Memory B cell (primary cell): ENCODE data around the gene PDE6A.

ENCODE experiments used
- ATAC-seq: fragments of 150-1000 bp; cut with Tn5 transposase; 2 replicates; pipeline ENCODE4 v1.10.0; 2021; ENCODE audit warnings: low read depth, mild to moderate bottlenecking, moderate library complexity
- DNase-seq, 2 donors: peaks; one replicate each; pipeline ENCODE4 v3.0.0; 2022; ENCODE audit warnings: low spot score in 2 of 2
- H3K27ac Mint-ChIP-seq: one replicate; pipeline ENCODE4 v1.8.0; 2022; ENCODE audit warnings: mild to moderate bottlenecking, moderate library complexity, mixed read lengths
- H3K27me3 Mint-ChIP-seq: one replicate; pipeline ENCODE4 v1.8.0; 2022; ENCODE audit warnings: mixed read lengths
- H3K36me3 Mint-ChIP-seq: one replicate; pipeline ENCODE4 v1.8.0; 2022; ENCODE audit warnings: mild to moderate bottlenecking, mixed read lengths
- H3K4me1 Mint-ChIP-seq: one replicate; pipeline ENCODE4 v1.8.0; 2022; ENCODE audit warnings: mixed read lengths
- H3K4me3 Mint-ChIP-seq: one replicate; pipeline ENCODE4 v1.8.0; 2022; ENCODE audit warnings: mild to moderate bottlenecking, moderate library complexity, mixed read lengths
- H3K9me3 Mint-ChIP-seq: one replicate; pipeline ENCODE4 v1.8.0; 2022; ENCODE audit warnings: mixed read lengths

Gene PDE6A

GRCh38 chr5:149944666-149945065 is at the start of gene PDE6A:
TSS of gene PDE6A (minus strand) at chr5:149944793. CDS start at chr5:149944673, 120 bp downstream.
- Mint-ChIP-seq H3K4me3 (no peak within 1 kb of the TSS), H3K9me3 (no peaks in the 10 kb centered on the region), H3K36me3 (no peaks in the 10 kb centered on the region), H3K27me3 (peaks cover 7% of the 10 kb centered on the region), H3K4me1 (no peaks in the 10 kb centered on the region), H3K27ac (no peak within 1 kb of the TSS)
- DNase-seq (no peak), ATAC-seq (no peak)

- H3K36me3 Mint-ChIP-seq, result peaks cover 9% of the 10 kb centered on the region
- H3K27ac Mint-ChIP-seq, result no peak overlapping the region
- H3K9me3 Mint-ChIP-seq, result no peaks in the 10 kb centered on the region
- H3K4me1 Mint-ChIP-seq, result peaks cover 2% of the 10 kb centered on the region
- no peak for ATAC-seq
- H3K4me3 Mint-ChIP-seq, result no peak overlapping the region
- no peaks in the 10 kb centered on the region for H3K27me3 Mint-ChIP-seq
- no peak for DNase-seq
Measured at GRCh38 chr5:149993471-149993870, 48.9 kb upstream of the PDE6A start.

GRCh38 chr5:149990518-149991376 is 46.2 kb upstream of the PDE6A start:
- Mint-ChIP-seq H3K27ac (no peak overlapping the region), H3K9me3 (no peaks in the 10 kb centered on the region), H3K27me3 (no peaks in the 10 kb centered on the region), H3K4me3 (no peak overlapping the region), H3K36me3 (peaks cover 4% of the 10 kb centered on the region), H3K4me1 (peaks cover 2% of the 10 kb centered on the region)
- ATAC-seq (peak; percentile 83), DNase-seq (peak; percentile 58 to 59)

- Mint-ChIP-seq H3K9me3 (no peaks in the 10 kb centered on the region), H3K36me3 (no peaks in the 10 kb centered on the region), H3K4me1 (peaks cover 2% of the 10 kb centered on the region), H3K4me3 (no peak overlapping the region), H3K27me3 (no peaks in the 10 kb centered on the region), H3K27ac (no peak overlapping the region)
- ATAC-seq (no peak), DNase-seq (no peak)
Measured at GRCh38 chr5:149988126-149988525, 43.5 kb upstream of the PDE6A start.

DNA sequence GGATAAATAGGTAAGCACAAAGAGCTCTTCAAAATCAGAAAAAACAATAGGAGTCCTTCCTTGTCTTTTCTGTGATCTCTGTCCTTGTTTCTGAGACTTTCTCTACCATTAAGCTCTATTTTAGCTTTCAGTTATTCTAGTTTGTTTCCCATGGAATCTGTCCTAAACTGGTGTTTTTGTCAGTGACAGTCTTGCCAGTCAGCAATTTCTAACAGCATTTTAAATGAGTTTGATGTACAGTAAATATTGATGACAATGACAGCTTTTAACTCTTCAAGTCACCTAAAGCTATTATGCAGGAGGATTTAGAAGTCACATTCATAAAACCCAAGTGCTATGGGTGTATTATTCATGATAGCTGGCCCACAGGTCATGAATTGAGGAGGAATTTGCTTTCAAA is 37.9 kb upstream of the PDE6A start:
- DNase-seq (no peak), ATAC-seq (no peak)
- Mint-ChIP-seq H3K4me3 (no peak overlapping the region), H3K27me3 (no peaks in the 10 kb centered on the region), H3K36me3 (peaks cover 28% of the 10 kb centered on the region), H3K4me1 (no peaks in the 10 kb centered on the region), H3K27ac (no peak overlapping the region), H3K9me3 (no peaks in the 10 kb centered on the region)

DNA sequence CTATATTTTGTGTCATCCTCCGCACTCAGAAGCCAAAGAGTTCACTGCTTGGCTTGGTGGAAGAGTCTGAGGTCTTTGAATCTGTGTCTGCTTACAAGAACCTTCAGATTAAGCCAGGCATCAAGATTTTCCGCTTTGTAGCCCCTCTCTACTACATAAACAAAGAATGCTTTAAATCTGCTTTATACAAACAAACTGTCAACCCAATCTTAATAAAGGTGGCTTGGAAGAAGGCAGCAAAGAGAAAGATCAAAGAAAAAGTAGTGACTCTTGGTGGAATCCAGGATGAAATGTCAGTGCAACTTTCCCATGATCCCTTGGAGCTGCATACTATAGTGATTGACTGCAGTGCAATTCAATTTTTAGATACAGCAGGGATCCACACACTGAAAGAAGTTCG is 36.6 kb upstream of the PDE6A start:
- Mint-ChIP-seq H3K4me3 (no peak overlapping the region), H3K4me1 (peaks cover 5% of the 10 kb centered on the region), H3K27ac (no peak overlapping the region), H3K36me3 (peaks cover 35% of the 10 kb centered on the region), H3K9me3 (no peaks in the 10 kb centered on the region), H3K27me3 (no peaks in the 10 kb centered on the region)
- DNase-seq (no peak), ATAC-seq (no peak)

DNA sequence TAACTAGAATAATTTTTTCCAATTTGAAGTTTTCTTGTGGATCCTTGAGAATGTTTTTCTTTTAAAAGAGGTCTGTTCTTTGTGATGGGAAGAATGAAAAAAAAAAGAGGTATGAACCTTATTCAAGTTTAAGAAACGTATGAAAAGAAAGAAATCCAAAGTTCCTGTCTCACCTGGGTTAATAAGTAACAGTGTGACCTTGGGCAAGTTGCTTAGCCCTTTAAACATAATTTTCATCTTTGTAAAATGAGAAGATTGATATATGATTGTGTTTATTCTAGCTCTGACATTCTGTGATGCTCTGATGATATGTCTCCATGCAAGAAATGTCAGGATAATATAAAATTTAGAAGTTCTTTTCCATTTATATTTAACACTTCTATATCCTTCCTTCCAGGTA is 35.3 kb upstream of the PDE6A start:
- H3K9me3 Mint-ChIP-seq, result no peaks in the 10 kb centered on the region
- DNase-seq, result no peak
- peaks cover 5% of the 10 kb centered on the region for H3K4me1 Mint-ChIP-seq
- no peak overlapping the region for H3K4me3 Mint-ChIP-seq
- H3K27ac Mint-ChIP-seq, result no peak overlapping the region
- H3K27me3 Mint-ChIP-seq, result no peaks in the 10 kb centered on the region
- H3K36me3 Mint-ChIP-seq, result peaks cover 40% of the 10 kb centered on the region
- ATAC-seq, result no peak

DNA sequence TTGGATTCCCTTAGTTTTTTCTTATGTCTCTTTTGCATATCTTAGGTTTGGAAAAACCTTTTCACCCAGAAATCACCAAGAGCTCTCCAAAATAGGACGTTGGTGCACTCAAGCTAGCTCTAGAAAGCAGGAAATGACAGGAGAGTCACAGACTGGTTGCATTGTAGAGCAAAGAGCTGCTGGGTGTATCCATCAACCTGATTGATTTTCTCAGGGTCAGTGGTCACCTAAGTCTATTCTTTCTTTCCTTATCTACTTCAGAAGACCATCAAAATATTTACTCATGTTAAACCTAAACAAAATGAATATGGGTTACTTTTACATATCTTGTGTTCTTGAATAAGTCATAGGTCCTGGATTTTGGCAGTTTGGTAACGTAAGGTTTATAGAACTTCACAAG is 30.8 kb upstream of the PDE6A start:
- no peaks in the 10 kb centered on the region for H3K27me3 Mint-ChIP-seq

DNA sequence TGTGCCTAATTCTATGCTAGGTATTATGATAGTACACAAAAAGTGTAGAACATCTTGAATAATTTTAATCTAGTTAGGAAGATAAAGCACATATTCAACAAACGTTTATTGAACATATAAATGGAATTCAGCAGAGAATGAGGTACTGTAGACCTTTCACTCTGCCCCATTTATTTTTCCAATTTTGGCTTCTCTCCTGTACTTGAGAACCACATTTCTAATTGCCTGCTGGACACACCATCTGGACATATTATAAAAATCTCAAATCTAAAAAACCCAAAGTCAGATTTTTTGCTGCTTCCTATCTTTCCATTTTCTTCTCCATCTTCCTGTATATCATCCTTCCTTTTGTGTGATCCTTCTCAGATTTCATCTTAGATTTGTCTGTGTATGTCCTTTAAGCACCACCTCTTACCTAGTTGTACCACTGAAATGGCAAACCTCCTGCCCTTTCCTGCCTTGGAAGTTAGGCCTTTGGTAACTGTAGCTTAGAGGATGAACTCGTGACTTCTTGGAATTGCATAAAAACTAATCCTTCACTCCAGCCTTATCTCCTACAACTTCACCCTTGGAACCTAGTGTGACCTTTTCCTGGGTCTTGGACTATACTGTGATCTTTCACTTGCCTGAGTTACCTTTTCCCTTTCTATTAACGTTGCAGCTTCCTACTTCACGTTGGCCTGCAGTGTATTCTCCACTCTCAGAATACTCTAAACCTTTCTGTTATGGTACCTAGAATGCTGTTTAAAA is 24.8 kb upstream of the PDE6A start:
- DNase-seq (no peak), ATAC-seq (no peak)
- no peaks in the 10 kb centered on the region for H3K27me3 Mint-ChIP-seq
- peaks cover 21% of the 10 kb centered on the region for H3K4me1 Mint-ChIP-seq
- H3K27ac Mint-ChIP-seq, result no peak overlapping the region
- H3K4me3 Mint-ChIP-seq, result no peak overlapping the region
- H3K9me3 Mint-ChIP-seq, result no peaks in the 10 kb centered on the region
- H3K36me3 Mint-ChIP-seq, result peaks cover 8% of the 10 kb centered on the region

More for the DNA sequence above, 30.8 kb upstream of the PDE6A start:
- DNase-seq (no peak), ATAC-seq (no peak)
- Mint-ChIP-seq H3K4me3 (no peak overlapping the region), H3K9me3 (no peaks in the 10 kb centered on the region), H3K36me3 (peaks cover 34% of the 10 kb centered on the region), H3K4me1 (peaks cover 16% of the 10 kb centered on the region), H3K27ac (no peak overlapping the region)

GRCh38 chr5:149966946-149967345 is 22.4 kb upstream of the PDE6A start:
- peaks cover 24% of the 10 kb centered on the region for H3K4me1 Mint-ChIP-seq
- H3K4me3 Mint-ChIP-seq, result no peak overlapping the region
- ATAC-seq, result no peak
- peaks cover 9% of the 10 kb centered on the region for H3K36me3 Mint-ChIP-seq
- no peaks in the 10 kb centered on the region for H3K9me3 Mint-ChIP-seq
- H3K27ac Mint-ChIP-seq, result no peak overlapping the region
- no peak for DNase-seq
- H3K27me3 Mint-ChIP-seq, result no peaks in the 10 kb centered on the region

DNA sequence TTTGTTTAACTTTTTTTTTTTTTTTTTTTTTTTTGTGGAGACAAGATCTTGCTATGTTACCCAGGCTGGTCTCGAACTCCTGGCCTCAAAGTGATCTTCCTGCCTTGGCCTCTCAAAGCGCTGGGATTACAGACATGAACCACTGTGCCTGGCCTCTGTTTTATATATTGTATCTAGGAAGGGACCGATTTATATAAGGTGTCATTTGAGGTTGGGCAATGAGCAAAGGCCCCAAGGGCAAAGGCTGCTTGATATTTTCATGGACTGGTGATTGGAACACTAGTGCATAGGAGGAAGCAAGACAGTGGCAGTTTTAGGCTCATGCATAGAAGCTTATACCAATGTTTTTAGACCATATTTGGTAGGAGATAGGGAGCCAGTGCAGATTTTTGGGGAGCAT is 19.1 kb upstream of the PDE6A start:
- Mint-ChIP-seq H3K36me3 (peaks cover 5% of the 10 kb centered on the region), H3K27ac (no peak overlapping the region), H3K4me3 (no peak overlapping the region), H3K9me3 (no peaks in the 10 kb centered on the region), H3K4me1 (peaks cover 30% of the 10 kb centered on the region), H3K27me3 (no peaks in the 10 kb centered on the region)
- DNase-seq, result no peak
- no peak for ATAC-seq

DNA sequence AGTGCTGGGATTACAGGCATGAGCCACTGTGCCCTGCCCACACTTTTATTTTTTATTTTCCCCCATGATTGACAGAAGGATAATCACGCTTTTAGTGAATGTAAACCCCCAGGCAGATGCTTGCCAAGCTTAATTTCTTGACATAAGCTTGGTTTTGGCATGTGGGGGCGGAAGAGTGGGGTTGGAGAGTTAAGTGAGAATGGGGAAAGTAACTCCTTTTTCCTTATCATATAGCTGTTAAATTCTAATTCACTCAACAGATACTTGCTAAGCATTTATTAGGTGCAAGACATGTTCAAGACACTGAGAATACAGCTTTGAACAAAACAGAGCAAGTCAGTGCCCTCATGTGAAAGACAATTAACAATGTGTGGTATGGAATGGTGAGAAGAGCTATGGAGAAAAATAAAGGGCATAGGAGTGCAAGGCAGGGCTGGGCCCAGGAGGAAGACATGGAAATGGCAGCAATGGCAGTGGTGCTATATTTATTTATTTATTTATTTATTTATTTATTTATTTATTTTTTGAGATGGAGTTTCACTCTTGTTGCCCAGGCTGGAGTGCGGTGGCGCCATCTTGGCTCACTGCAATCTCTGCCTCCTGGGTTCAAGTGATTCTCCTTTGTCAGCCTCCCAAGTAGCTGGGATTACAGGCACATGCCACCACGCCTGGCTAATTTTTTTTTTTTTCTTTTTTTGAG is 18.2 kb upstream of the PDE6A start:
- ATAC-seq (no peak), DNase-seq (no peak)
- Mint-ChIP-seq H3K27ac (no peak overlapping the region), H3K9me3 (no peaks in the 10 kb centered on the region), H3K36me3 (peaks cover 5% of the 10 kb centered on the region), H3K27me3 (no peaks in the 10 kb centered on the region), H3K4me3 (no peak overlapping the region), H3K4me1 (peaks cover 30% of the 10 kb centered on the region)

GRCh38 chr5:149961957-149962409 is 17.4 kb upstream of the PDE6A start:
- no peak for DNase-seq
- Mint-ChIP-seq H3K9me3 (no peaks in the 10 kb centered on the region), H3K27ac (no peak overlapping the region), H3K4me3 (no peak overlapping the region), H3K36me3 (peaks cover 5% of the 10 kb centered on the region), H3K27me3 (no peaks in the 10 kb centered on the region), H3K4me1 (peaks cover 27% of the 10 kb centered on the region)
- no peak for ATAC-seq

DNA sequence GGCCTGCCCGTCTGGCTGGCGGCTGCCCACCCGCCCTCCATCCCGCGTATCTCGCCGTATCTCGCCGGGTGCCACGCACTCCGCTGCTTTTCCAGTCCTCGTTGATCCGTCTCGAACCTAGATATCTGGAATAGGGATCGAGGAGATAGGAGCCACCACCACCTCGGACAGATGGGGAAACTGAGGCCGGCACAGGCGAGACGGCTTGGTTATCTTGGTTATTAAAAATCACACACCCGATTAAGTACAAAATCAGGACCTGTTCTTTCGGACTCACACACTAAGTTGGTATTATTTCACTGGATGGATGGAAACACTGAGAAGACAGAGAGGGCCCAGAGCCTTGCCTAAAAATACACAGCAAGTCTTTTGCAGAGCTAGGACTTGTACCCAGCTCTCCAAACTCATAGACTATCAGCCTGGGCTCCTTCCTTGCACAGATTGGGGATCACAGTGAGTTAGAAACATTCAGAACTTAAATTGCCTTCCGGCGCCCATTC is 16.6 kb upstream of the PDE6A start:
- peaks cover 27% of the 10 kb centered on the region for H3K4me1 Mint-ChIP-seq
- ATAC-seq, result no peak
- peaks cover 5% of the 10 kb centered on the region for H3K36me3 Mint-ChIP-seq
- H3K4me3 Mint-ChIP-seq, result peak overlapping the region; percentile 88
- no peak for DNase-seq
- H3K9me3 Mint-ChIP-seq, result no peaks in the 10 kb centered on the region
- peak overlapping the region; percentile 50 for H3K27ac Mint-ChIP-seq
- no peaks in the 10 kb centered on the region for H3K27me3 Mint-ChIP-seq
